Choroid plexus epithelial cell (primary cell): Measurements from ENCODE around the gene NHS.

Source experiments
- DNase-seq: peaks from one replicate; pipeline ENCODE4 v3.0.0-alpha.2; 2010; ENCODE audit warnings: low read depth
- H3K4me3 ChIP-seq: 2 replicates; pipeline ENCODE4 v1.5.1; 2011; ENCODE audit warnings: low read depth, mild to moderate bottlenecking, control low read depth, low read length, moderate library complexity
- CTCF ChIP-seq: conservative IDR thresholded peaks from 2 replicates; pipeline ENCODE4 v1.5.1; 2011; ENCODE audit warnings: low read depth, mild to moderate bottlenecking, control low read depth, inconsistent platforms, low read length, moderate library complexity

The NHS gene

DNA sequence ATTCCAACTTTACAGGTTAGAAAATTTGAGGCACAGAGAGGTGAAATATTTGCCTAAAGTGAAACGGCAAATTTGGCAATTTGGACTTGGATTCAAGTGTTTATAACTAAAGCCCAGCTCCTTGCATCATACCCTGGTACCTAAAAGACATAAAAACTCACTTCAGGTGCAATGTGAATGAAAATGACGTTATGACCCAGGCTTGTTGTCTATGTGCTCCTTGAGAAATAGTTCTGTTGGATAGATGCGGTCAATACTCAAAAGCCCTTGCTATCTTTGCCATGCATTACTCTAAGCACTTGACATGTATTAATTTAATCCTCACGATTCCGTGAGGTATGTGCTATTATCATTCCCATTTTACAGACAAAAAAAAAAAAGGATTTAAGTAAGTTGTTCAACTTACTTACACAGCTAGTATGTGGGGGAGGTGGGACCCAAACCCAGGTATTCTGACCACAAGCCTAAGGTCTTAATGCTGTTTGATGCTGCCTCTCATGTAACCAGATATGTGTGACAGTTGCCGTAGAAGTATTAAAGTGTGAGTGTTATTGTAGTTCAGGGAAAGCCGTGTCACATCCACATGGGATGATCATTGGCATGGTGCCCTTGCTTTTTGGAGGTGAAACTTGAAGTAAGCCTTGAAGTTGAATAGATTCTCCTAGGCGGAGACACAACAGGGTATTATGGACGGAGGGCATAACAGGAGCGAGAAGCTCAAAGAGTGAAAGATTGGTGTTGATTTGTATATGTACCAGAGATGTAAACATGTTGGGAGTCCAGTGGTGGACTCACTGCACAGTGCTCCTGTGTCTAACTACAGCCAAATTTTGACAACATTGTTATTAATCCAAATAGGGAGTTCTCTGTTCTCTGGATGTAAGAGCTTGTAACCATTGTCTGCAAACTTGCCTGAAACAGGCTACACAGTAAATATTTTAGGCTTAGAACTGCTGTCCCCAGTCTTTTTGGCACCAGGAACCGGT is 365.4 kb downstream of the NHS start:
- DNase-seq: no peak
- no peak overlapping the region for H3K4me3 ChIP-seq
- no peak for TF ChIP-seq CTCF

- no peak for DNase-seq
- TF ChIP-seq CTCF: no peak
- H3K4me3 ChIP-seq: no peak overlapping the region
Observed at GRCh38 chrX:17741123-17741511, 366.1 kb downstream of the NHS start.

DNA sequence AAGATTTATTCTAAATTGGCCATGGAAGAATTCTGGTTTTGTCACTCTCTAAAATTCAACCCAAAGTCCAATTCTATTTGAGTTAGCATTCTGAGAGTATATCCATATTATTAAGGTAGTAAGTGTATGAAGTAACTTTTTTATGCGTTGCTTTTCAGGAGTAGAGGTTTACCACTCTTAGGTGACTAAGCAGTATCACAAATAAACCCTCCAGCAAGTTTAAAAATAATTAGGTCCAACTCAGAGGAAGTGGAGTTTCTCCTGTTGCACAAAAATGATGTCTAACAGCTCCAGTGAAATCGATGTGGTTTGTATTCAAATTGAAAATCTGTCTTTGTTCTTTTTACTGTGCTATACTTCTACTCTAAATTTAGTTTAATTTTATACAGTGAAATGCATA is 368.9 kb downstream of the NHS start:
- no peak overlapping the region for H3K4me3 ChIP-seq
- no peak for TF ChIP-seq CTCF
- DNase-seq: peak; percentile 4

DNA sequence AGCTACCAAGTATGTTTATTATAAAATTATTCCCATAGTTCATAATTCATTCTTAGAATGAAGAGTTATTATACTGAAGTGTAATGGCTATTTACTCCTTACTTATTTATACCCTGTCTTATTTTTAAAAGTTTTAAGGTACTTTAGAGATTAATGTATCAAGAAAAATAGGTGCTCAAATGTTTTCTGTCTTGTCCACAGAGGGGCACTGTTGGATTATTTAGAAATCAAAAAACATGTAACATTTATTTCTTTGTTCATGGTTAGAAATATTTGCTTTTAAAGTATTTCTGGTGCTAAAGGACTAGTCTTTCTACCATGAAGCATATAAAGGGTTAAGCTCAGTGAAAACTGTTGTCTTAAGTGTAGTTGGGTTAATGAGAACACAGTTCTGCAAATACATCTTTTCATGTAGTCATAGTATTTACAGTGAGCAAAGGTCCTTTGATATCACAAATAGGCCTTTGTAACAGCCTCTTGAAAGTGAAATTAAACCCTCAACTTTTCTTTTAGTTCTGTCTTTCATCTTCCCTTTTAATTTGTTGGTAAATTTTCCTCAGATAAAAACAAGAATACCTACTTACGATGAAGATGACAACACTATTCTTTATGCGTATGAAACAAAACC is 370.0 kb downstream of the NHS start:
- H3K4me3 ChIP-seq: no peak overlapping the region
- TF ChIP-seq CTCF: peak; percentile 37
- DNase-seq: peak; percentile 27

GRCh38 chrX:17747692-17748091 is 372.7 kb downstream of the NHS start:
- no peak for TF ChIP-seq CTCF
- H3K4me3 ChIP-seq: no peak overlapping the region
- DNase-seq: no peak

DNA sequence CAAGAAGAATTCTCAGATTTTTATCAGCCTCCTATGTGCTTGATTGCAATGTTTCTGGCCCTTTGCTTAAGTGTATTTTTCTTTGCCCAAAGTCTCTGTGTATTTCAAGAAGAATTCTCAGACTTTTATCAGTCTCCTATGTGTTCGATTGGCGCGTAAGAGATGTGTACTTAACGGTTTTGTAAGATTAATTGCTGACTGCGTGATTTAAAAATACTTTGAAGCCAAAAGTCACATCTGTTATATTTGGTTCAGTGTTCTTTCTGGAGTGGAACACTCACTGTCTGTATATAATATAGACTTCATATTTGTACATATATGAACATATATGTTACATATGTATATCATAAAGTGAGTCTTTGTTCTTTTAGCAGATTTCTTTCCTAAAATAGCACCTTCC is 373.7 kb downstream of the NHS start:
- no peak for TF ChIP-seq CTCF
- no peak overlapping the region for H3K4me3 ChIP-seq
- no peak for DNase-seq
